Panc1 (cell line): ENCODE data around the gene GPR12. TPM values are rescaled to one million over a fixed set of nuclear protein-coding genes. Genes with fewer than 3 reads are reported as not detected.

Experiments
- ATAC-seq: fragments of 200-7000 bp; cut with Tn5 transposase; 2 replicates; pipeline ENCODE4 v1.9.1; 2020; ENCODE audit warnings: mild to moderate bottlenecking, moderate library complexity
- BruUV-seq: library from RNA; stranded (reverse); fragments of 400-500 nt; replicated peaks from 2 replicates; lab custom pipeline; 2021; lab: Mats Ljungman, UMichigan
- CTCF ChIA-PET: fragments of 300-600 bp; sonication (Branson Sonifier 250); formaldehyde crosslinking; loops from one replicate; lab custom pipeline; 2022; ENCODE audit warnings: antibody characterized with exemption; lab: Charles Lee
- POLR2A ChIA-PET: fragments of 300-600 bp; sonication (Branson Sonifier 250); formaldehyde crosslinking; loops from one replicate; lab custom pipeline; 2022; ENCODE audit warnings: antibody characterized with exemption; lab: Charles Lee
- DNase-seq: peaks from one replicate; pipeline ENCODE4 v3.0.0-alpha.2; 2010; ENCODE audit warnings: low read depth, low spot score
- H3K27ac ChIP-seq: 2 replicates; pipeline ENCODE4 v1.5.1; 2011; ENCODE audit warnings: mild to moderate bottlenecking, low read length, inconsistent platforms
- H3K27me3 ChIP-seq: fragments of 200-500 bp; sonication (Bioruptor generic); 2 replicates; pipeline ENCODE4 v1.6.0; 2014; ENCODE audit warnings: low read length, inconsistent platforms; ENCODE audit not compliant: control insufficient read depth, insufficient read depth
- H3K36me3 ChIP-seq: fragments of 200-500 bp; sonication (Bioruptor generic); 2 replicates; pipeline ENCODE4 v1.5.1; 2014; ENCODE audit warnings: inconsistent platforms, mild to moderate bottlenecking, low read length, moderate library complexity; ENCODE audit not compliant: control insufficient read depth, insufficient read depth
- H3K4me1 ChIP-seq: 2 replicates; pipeline ENCODE4 v1.5.1; 2011; ENCODE audit warnings: inconsistent platforms, mild to moderate bottlenecking, low read length, moderate library complexity; ENCODE audit not compliant: control insufficient read depth, insufficient read depth
- H3K4me3 ChIP-seq, 2 experiments: 2 replicates each; pipeline ENCODE4 v1.5.1; 2011 to 2012; ENCODE audit warnings: low read depth in 2 of 2, low read length in 2 of 2, mild to moderate bottlenecking in 2 of 2, inconsistent platforms in 1 of 2, moderate library complexity in 1 of 2
- H3K9me3 ChIP-seq: fragments of 200-500 bp; sonication (Bioruptor generic); 2 replicates; pipeline ENCODE4 v1.5.1; 2014; ENCODE audit warnings: low read depth, mild to moderate bottlenecking, inconsistent platforms, low read length, moderate library complexity; ENCODE audit not compliant: control insufficient read depth, insufficient read depth
- CTCF ChIP-seq: fragments of 450-650 bp; IDR thresholded peaks from 2 replicates; pipeline ENCODE4 v1.5.1; 2017; ENCODE audit warnings: mild to moderate bottlenecking
- POLR2AphosphoS5 ChIP-seq: IDR thresholded peaks from 2 replicates; pipeline ENCODE4 v1.6.1; 2012; ENCODE audit warnings: mild to moderate bottlenecking, low read depth, low read length, moderate library complexity
- REST ChIP-seq, 2 experiments: IDR thresholded peaks; 2 replicates each; pipeline ENCODE4 v1.6.1; 2011 to 2012; ENCODE audit warnings: low read depth in 2 of 2, control low read depth in 1 of 2, low read length in 1 of 2, mild to moderate bottlenecking in 1 of 2, moderate library complexity in 1 of 2; ENCODE audit not compliant: insufficient read depth in 1 of 2
- SIN3A ChIP-seq: IDR thresholded peaks from 2 replicates; pipeline ENCODE4 v1.6.1; 2012; ENCODE audit warnings: low read depth, mild to moderate bottlenecking, low read length, moderate library complexity, borderline replicate concordance; ENCODE audit not compliant: insufficient read depth
- TCF7L2 ChIP-seq: IDR thresholded peaks from 2 replicates; pipeline ENCODE4 v1.6.1; 2011; ENCODE audit warnings: mild to moderate bottlenecking, low read depth, low read length, inconsistent platforms
- in situ Hi-C: cut with HindIII; loops from 2 replicates; pipeline ENCODE4 v1.10.0; 2016; ENCODE audit warnings: low sequenced_read_pairs, low pct_unique_long_range_greater_than_20kb
- intact Hi-C: fragments of 100-400 bp; cut with micrococcal nuclease; formaldehyde crosslinking; loops from one replicate; pipeline ENCODE4 v1.10.0; 2022; ENCODE audit not compliant: unreplicated experiment
- total RNA-seq: library from RNA; stranded (reverse); gene quantifications from one replicate; pipeline ENCODE4 v1.2.1, GENCODE V29; 2021; ENCODE audit not compliant: unreplicated experiment

GPR12 gene
- total RNA-seq, 1 experiment from 2014 or later: not detected

GRCh38 chr13:26749905-26750304 is 10.7 kb downstream of the GPR12 start:
- peaks cover 3% of the 10 kb centered on the region; the same call in 1 of the 2 replicates for H3K27me3 ChIP-seq
- no peak for DNase-seq
- no peak for ATAC-seq
- intact Hi-C loops: no loop called here
- in situ Hi-C loops: no loop called here
- POLR2A ChIA-PET: no interaction called here
- no TSS peak for BruUV-seq
- H3K4me3 ChIP-seq: no peak overlapping the region
- CTCF ChIA-PET: no interaction called here
- H3K9me3 ChIP-seq: no peaks in the 10 kb centered on the region
- no peak for TF ChIP-seq CTCF
- no peak for TF ChIP-seq SIN3A
- no peak for TF ChIP-seq TCF7L2
- TF ChIP-seq POLR2AphosphoS5: no peak
- TF ChIP-seq REST (IDR thresholded peaks at IDR 0.05; ENCODE audit: insufficient read depth in 1 of 2, low read depth in 2 of 2, low read length in 1 of 2): no peak
- no peaks in the 10 kb centered on the region for H3K36me3 ChIP-seq
- H3K27ac ChIP-seq: no peak overlapping the region
- H3K4me1 ChIP-seq: no peaks in the 10 kb centered on the region

- Histone ChIP-seq H3K27me3 (peaks cover 3% of the 10 kb centered on the region; the same call in 1 of the 2 replicates), H3K27ac (no peak overlapping the region), H3K4me1 (no peaks in the 10 kb centered on the region), H3K9me3 (no peaks in the 10 kb centered on the region), H3K4me3 (no peak overlapping the region), H3K36me3 (no peaks in the 10 kb centered on the region)
- BruUV-seq: no TSS peak
- POLR2A ChIA-PET: no interaction called here
- ATAC-seq: no peak
- CTCF ChIA-PET: no interaction called here
- TF ChIP-seq SIN3A: no peak
- TF ChIP-seq CTCF: no peak
- no peak for TF ChIP-seq TCF7L2
- no peak for TF ChIP-seq POLR2AphosphoS5
- no peak for TF ChIP-seq REST (IDR thresholded peaks at IDR 0.05; ENCODE audit: insufficient read depth in 1 of 2, low read depth in 2 of 2, low read length in 1 of 2)
- DNase-seq: no peak
- in situ Hi-C loops: no loop called here
- intact Hi-C loops: no loop called here
Measured at GRCh38 chr13:26749285-26749684, 11.3 kb downstream of the GPR12 start.
